K562 (cell line): Measurements from ENCODE around the gene CDPF1.

ENCODE experiments used
- BRF1 ChIP-seq: IDR thresholded peaks from 3 replicates; pipeline ENCODE4 v1.6.1; 2011; ENCODE audit warnings: borderline replicate concordance, mild to moderate bottlenecking; ENCODE audit not compliant: insufficient read length; ENCODE audit errors: extremely low read depth
- CHD4 ChIP-seq: fragments of 200-600 bp; sonication (generic); IDR thresholded peaks from 3 replicates; pipeline ENCODE4 v1.6.1; 2012; ENCODE audit warnings: low read depth, mild to moderate bottlenecking, mixed read lengths, low read length, inconsistent platforms; ENCODE audit not compliant: insufficient read depth, insufficient replicate concordance, poor library complexity, severe bottlenecking
- CTCF ChIP-seq, 3 experiments: IDR thresholded peaks in 2 of 3; conservative IDR thresholded peaks in 1 of 3; 2 replicates each; pipeline ENCODE4 v1.5.1; 2011 to 2012; ENCODE audit warnings: low read length in 3 of 3, mild to moderate bottlenecking in 3 of 3, control low read depth in 2 of 3, improper control_type of control experiment in 1 of 3, inconsistent platforms in 1 of 3, low read depth in 1 of 3, mixed read lengths in 1 of 3, moderate library complexity in 1 of 3; ENCODE audit not compliant: insufficient read depth in 2 of 3
- ESRRA ChIP-seq: fragments of 450-650 bp; IDR thresholded peaks from 2 replicates; pipeline ENCODE4 v1.6.1; 2014; ENCODE audit warnings: low read depth, mild to moderate bottlenecking, moderate library complexity, borderline replicate concordance
- ETS1 ChIP-seq: conservative IDR thresholded peaks from 2 replicates; pipeline ENCODE4 v1.6.1; 2011; ENCODE audit warnings: low read depth, mild to moderate bottlenecking, low read length; ENCODE audit not compliant: control insufficient read depth
- JUNB ChIP-seq: fragments of 450-650 bp; formaldehyde crosslinking; conservative IDR thresholded peaks from 2 replicates; pipeline ENCODE4 v1.4.0; 2020; ENCODE audit warnings: mild to moderate bottlenecking
- KDM4B ChIP-seq, 2 experiments: fragments of 450-650 bp in 1 of 2; sonication (generic) in 1 of 2; IDR thresholded peaks; 2 replicates each; pipeline ENCODE4 v1.6.1; 2016 to 2017; ENCODE audit warnings: borderline replicate concordance in 2 of 2, antibody characterized with exemption in 1 of 2, low read depth in 1 of 2, mild to moderate bottlenecking in 1 of 2
- MAX ChIP-seq: sonication (generic); formaldehyde crosslinking; IDR thresholded peaks from 2 replicates; pipeline ENCODE4 v1.9.0; 2022; ENCODE audit warnings: mild to moderate bottlenecking, missing genetic modification reagents
- MLX ChIP-seq, 2 experiments: fragments of 450-650 bp in 1 of 2; sonication (generic) in 1 of 2; formaldehyde crosslinking; conservative IDR thresholded peaks; 2 replicates each; pipeline versions ENCODE4 v1.4.0 to v1.8.1; 2020 to 2022; ENCODE audit warnings: mild to moderate bottlenecking in 1 of 2, missing genetic modification reagents in 1 of 2
- NFE2 ChIP-seq: IDR thresholded peaks from 2 replicates; pipeline ENCODE4 v1.6.1; 2014; ENCODE audit warnings: antibody characterized with exemption, low read depth
- POLR2A ChIP-seq: fragments of 450-650 bp; conservative IDR thresholded peaks from 2 replicates; pipeline ENCODE4 v1.6.1; 2016
- ZNF3 ChIP-seq: fragments of 250-450 bp; sonication (Bioruptor Pico); IDR thresholded peaks from 2 replicates; pipeline ENCODE4 v1.5.0; 2021; ENCODE audit warnings: mild to moderate bottlenecking, moderate library complexity
- ZNF589 ChIP-seq: fragments of 200-800 bp; sonication (Bioruptor generic); IDR thresholded peaks from 2 replicates; pipeline ENCODE4 v1.6.1; 2016; ENCODE audit warnings: low read depth, missing genetic modification characterization, missing compliant biosample characterization

GRCh38 chr22:46272762-46273431 lies 22.8 kb upstream of the CDPF1 start:
- no peak for TF ChIP-seq ZNF3
- TF ChIP-seq ETS1 = no peak
- TF ChIP-seq NFE2 = no peak
- TF ChIP-seq MLX (CRISPR knock-in tag; conservative IDR thresholded peaks at IDR 0.05) = no peak
- no peak for TF ChIP-seq MAX
- no peak for TF ChIP-seq POLR2A
- TF ChIP-seq ESRRA = no peak
- TF ChIP-seq ZNF589 (CRISPR knock-in tag) = no peak
- no peak for TF ChIP-seq KDM4B (IDR thresholded peaks at IDR 0.05; ENCODE audit: borderline replicate concordance in 2 of 2, low read depth in 1 of 2)
- TF ChIP-seq CTCF (IDR thresholded peaks at IDR 0.05 in 2 of 3, conservative IDR thresholded peaks at IDR 0.05 in 1 of 3; ENCODE audit: insufficient read depth in 2 of 3, low read depth in 1 of 3, low read length in 3 of 3) = no peak
- TF ChIP-seq CHD4 = no peak
- no peak for TF ChIP-seq JUNB
- no peak for TF ChIP-seq BRF1
